ENCODE results near the gene CNTNAP5.

DNA sequence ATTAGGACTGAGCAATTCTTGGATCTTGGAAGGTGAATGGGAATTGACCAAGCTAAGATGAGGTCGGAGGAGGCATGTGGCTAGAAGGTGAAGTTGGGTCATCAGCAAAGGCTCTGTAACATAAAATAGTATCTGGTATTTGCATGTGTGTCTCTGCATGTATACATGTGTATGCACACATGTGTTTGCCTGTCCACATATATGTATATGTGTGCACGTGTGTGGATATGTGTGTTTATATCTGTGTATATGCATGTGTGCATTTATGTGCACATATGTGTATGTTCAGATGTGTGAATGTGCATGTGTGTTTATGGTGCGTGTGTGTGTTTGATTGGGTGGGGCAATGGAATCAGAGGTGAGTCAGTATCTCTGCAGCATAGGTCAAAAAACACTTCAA is 664.3 kb downstream of the CNTNAP5 start:
- TF ChIP-seq CTCF (IDR thresholded peaks at IDR 0.05) (no peak), EP300 (IDR thresholded peaks at IDR 0.05) (no peak)

Measured in esophagus muscularis mucosa (tissue), 3 donors.